Caki2 (cell line): ENCODE results near the gene IGFLR1. TPM values are rescaled to one million over a fixed set of nuclear protein-coding genes. Genes with fewer than 3 reads are reported as not detected.

ENCODE experiments used
- DNase-seq: peaks from one replicate; pipeline ENCODE4 v3.0.0-alpha.2; 2015; ENCODE audit warnings: low read depth
- in situ Hi-C: cut with HindIII; loops from 2 replicates; pipeline ENCODE4 v1.10.0; 2016; ENCODE audit warnings: low sequenced_read_pairs, low pct_unique_long_range_greater_than_20kb, mixed read lengths
- total RNA-seq: library from RNA; depleted of rRNA; stranded (reverse); fragments of >200 nt; shearing (Covaris generic); gene quantifications from 2 replicates; pipeline ENCODE4 v1.2.3, GENCODE V29; 2014; ENCODE audit warnings: low replicate concordance

Gene IGFLR1
- total RNA-seq, 1 experiment from 2014 or later, result 10.1 TPM

DNA sequence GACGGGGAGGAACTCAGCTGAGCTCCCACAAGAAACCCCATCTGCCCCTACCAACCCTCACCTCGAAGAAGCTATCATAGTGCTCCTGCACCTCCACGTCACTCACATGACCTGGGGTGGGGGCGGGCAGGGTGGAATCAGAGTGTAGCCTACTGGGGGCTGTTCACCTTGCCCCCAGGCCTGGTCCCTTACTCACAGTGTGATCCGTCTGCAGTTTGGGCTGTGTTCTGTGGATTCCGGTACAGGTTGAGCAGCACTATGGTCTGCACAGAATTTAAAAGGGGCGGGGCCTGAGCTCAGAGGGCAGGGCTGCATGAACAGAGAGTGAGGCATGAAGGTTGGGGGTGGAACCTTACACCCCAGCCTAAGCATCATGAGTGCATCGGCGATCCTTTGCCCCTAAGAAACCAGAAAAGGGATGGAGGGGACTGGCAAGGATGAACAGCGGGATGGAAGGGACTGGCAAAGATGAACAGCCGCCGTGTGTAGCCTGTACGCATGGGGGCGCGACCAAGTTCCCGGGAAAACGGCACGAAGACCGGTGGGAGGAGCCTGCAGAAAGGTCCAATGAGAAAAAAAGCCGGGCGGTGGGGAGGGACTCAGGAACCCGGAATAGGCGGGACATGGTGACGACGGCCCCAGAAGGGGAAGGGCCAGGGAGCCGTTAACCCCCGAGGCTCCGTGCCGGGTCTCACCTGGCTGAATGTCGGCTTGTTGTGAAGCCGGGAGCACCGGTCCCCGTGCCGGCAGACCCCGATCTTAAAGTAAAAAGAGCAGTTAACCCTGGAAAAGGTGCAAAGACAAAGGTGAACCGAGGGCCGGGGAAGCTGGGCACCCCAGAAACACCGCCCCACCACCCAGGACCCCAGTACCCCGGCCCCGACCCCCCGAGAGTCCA lies 2.4 kb upstream of the IGFLR1 start:
- in situ Hi-C loops, result no loop called here
- DNase-seq, result peak; percentile 97

DNA sequence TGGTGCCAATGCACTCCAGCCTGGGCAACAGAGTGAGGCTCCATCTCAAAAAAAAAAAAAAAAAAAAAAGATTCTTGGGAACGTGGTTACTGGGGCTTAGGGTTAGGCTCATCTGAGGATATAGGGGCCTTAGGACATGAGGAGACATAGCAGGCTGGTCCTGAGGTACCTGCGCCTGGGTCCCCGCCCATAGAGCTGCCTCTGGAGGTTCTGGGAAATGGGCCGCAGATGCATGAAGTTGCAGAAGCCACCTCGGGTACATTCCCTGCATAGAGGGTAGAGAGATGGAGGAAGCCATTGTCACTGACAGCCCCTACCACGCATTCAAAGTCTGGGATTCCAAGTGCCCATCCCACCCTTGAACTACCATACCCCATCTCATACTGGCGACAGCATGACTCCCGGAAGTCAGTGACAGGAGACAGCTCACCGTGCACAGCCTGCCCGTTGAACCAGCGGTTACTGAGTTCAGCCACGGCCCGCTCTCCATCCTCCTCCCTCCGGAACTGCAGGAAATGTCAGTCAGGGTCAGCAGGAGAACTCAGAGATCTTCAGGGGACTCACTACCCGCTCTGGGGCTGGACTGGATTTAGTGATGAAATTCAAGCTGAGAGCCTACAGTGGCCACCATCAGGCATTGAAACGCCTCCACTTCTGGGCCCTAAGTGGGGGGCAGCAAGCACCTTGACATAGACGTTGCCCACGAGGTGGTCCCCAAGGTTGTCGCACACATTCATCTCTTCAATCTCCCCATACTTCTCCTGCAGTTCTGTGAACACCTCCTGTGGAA lies 1.6 kb upstream of the IGFLR1 start:
- in situ Hi-C loops, result no loop called here
- no peak for DNase-seq

DNA sequence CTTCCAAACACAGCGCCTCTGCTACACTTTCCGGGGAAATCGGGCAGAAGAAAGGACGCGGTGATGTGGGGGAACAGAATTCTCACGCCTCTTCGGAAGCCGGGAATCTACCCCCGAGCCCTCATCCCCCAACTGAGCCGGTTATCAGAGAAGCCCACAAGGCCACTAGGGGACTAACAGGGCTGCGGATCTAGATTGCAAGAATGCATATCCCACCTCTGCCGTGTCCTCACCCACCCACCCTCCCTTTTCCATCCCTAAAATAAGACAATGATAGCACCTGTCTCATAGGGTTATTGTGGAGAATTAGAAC lies 1.1 kb downstream of the IGFLR1 start:
- no peak for DNase-seq
- in situ Hi-C loops, result no loop called here

DNA sequence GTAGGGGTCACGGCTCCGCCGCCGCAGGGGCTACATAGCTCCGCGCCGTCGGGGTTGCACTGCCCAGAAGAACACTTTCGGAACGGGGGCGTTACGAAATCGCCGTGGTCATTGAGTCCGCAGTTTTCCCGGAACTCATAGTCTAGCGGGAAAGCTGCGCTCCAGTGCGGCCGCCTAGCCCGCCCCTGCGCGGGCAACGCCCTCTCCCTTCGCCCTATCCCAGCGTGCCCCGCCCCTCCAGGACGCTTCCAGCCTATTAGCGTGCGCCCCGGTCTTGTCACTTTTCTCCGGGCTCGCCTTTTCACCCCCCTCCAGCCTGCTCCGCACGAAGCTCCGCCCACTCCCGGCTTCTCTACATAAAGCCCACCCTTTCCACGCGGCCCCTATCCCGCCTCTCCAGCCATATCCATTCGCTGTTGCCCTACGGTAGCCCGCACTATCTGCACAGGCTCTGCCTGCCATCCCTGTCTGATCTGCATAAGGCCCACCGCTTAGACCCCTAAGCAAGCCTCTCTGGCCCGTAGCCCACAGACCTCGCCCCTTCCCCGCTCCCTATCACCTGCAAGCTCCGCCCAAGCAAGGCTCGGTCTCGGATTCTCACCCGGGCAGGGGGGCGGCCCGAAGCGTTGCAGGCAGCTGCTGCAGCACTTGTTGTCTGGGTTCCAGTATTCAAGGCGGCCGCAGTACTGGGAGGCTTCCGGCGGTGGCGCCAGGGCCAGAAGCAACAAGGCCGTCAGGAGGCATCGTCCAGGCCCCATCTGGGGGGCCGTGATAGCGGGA lies 1.6 kb downstream of the IGFLR1 start:
- in situ Hi-C loops, result no loop called here

DNA sequence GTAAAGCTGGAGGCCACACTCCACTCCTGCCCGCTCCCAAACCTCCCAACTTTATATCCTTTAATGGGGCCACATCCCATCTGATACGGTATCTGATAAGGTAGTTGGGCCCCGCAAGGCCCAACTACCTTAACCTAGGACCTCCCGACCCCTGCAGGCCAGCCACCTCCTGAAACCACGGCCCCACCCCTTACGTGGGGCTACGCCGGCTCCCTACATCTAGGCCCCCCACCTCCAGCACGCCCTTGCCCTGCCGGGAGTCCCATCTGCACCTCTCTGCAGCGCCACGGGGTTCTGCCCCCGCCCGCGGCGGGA lies 2.2 kb downstream of the IGFLR1 start:
- in situ Hi-C loops, result no loop called here
- DNase-seq, result no peak

More for the DNA sequence above, 1.6 kb downstream of the IGFLR1 start:
- peak; percentile 98 for DNase-seq

DNA sequence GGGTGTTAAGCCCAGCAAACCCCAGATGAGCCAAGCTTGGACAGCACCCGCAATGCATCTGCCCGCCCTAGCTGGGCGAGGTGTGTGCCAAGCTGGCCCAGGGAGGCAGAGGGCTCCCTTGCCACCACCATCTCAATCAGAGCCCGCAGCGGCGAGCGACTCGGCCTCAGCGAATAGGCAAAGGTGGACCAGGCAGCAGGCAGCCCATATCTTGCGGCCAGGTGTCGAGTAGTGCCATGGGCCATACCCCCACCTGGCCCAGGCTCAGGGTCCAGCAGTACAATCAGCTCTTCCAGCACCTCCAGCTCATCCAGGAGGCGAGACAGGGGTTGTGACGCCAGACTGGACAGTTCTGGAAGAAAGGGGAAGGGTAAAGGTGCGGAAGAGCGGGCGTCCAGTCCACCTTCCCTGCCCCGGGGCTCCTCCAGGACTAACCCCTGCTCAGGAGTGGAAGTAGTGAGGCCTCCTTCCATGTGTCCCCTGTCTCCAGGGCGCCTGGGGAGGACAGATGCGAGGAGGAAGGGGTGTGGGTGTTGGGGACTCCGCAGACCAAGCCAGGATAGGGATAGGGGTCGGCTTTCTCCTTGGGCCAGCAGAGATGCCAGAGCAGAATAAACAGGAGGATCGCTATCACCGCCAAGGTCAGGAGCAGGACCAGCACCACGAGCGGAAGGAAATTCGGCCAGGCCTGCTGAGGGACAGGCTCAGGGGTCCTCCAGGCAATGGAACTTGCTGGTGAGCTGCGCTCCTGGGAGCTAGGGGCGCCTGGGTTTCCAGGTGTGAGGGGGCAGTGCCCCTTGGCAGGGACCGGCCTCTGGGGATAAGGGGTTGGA lies 2.8 kb downstream of the IGFLR1 start:
- DNase-seq, result no peak
- in situ Hi-C loops, result no loop called here

DNA sequence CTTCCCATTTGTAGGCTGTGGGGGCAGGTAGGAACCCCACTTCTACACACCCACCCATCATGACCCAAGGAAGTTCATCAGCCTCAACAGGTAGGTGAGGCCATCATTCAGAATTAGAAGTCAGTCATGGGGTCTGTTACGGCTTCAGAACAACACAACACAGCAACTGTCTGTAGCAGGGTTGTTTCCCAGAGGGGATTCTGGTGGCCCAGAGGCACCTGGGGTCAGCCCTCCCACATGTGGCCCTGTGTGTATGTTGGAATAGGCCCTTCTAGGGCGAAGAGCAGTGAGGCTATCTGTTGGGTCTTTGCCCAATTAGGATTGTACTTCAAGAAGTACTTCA lies 3.4 kb downstream of the IGFLR1 start:
- in situ Hi-C loops, result no loop called here
- no peak for DNase-seq

DNA sequence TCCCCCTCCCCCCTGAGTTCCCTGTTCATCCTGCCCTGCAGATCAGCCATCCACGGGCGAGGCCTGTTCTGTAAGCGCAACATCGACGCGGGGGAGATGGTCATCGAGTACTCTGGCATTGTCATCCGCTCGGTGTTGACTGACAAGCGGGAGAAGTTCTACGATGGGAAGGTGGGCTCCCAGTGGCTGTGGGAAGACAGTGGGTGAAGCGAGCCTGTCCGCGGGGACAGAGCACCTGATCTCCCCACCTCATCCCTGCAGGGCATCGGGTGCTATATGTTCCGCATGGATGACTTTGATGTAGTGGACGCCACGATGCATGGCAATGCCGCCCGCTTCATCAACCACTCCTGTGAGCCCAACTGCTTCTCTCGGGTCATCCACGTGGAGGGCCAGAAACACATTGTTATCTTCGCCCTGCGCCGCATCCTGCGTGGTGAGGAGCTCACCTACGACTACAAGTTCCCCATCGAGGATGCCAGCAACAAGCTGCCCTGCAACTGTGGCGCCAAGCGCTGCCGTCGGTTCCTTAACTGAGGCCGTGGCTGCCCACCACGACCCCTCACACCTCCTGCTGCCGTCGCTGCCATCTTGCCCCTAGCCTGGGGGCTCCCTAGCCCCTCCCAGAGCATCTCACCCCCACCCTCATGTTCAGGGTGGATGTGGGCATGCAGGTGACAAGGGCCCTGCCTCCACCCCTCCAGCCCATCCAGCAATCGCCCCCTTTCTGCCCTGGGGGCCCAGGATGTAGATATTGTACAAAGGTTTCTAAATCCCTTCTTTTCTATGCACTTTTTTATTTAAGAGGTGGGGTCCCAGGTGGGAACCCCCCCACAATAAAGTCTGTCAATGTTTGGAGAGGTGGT lies 4.0 kb downstream of the IGFLR1 start:
- no peak for DNase-seq
- in situ Hi-C loops, result no loop called here

DNA sequence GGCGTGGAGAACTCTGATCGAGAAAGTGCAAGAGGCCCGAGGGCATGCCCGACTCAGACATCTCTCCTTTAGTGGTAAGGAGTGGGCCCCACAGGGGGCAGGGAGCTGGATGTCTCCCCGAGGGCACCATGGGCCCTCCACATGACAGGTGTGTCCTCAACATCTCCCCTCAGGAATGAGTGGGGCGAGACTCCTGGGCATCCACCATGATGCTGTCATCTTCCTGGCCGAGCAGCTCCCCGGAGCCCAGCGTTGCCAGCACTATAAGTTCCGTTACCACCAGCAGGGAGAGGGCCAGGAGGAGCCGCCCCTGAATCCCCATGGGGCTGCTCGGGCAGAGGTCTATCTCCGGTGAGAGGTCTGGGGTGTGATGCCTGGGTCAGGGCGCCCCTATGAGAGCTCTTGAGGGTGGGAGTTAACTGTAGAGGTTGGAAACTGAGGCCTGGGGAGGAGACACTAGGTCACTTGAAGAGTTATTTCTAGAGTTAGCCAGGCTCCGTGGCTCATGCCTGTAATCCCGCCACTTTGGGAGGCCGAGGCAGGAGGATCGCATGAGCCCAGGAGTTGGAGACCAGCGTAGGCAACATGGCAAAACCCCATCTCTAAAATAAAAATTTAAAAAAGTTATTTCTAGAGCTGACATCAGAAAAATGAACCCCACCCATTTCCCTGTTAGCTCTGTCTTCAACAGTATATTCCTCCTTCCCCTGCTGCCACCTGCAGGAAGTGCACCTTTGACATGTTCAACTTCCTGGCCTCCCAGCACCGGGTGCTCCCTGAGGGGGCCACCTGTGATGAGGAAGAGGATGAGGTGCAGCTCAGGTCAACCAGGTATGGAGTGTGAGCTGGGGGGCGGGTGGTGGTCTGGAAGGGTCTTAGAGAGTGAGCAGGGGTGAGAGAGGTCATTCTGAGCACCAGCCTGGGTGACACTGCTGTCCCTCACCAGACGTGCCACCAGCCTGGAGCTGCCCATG lies 5.1 kb downstream of the IGFLR1 start:
- DNase-seq, result no peak

DNA sequence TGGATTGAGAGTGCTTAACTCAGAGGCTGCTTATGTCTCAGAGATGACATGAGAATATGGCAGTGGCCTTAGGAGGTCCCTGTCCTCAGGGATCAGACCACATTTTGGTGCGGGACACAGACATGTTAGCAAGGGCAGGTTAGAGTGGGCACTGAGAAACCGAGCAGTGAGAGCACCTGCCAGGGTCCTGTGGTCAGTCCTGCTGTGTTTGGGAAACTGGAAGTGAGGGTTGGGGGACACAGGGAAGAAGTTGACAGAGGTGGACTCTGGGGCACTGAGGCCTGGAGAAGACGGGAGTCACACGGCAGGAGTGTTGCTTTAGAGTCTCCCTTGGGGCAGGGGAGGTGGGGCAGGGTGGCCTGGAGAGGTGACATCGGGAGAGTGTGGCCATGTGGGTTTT lies 7.4 kb downstream of the IGFLR1 start:
- DNase-seq, result no peak
- in situ Hi-C loops, result no loop called here

More for the DNA sequence above, 5.1 kb downstream of the IGFLR1 start:
- in situ Hi-C loops, result no loop called here

DNA sequence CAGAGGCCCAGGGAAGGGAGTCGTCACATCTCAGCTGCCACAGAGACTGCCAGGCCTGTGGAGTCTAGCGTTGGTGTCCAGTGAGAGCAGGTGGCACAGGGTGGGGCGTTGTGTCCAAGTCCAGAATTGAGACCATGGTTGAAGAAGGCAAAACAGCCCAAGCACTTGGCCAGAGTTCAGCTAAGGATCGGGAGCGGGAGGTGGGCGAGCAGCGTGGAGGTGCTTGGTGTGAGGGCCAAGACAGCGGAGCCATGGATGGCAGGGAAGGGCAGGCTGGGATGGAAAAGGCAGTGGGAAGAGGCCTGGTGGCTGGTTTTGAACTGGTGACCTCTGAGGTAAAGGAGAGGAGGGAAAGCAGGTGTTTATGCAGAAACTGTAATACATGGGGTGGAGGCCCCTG lies 8.0 kb downstream of the IGFLR1 start:
- in situ Hi-C loops, result no loop called here
- DNase-seq, result no peak

DNA sequence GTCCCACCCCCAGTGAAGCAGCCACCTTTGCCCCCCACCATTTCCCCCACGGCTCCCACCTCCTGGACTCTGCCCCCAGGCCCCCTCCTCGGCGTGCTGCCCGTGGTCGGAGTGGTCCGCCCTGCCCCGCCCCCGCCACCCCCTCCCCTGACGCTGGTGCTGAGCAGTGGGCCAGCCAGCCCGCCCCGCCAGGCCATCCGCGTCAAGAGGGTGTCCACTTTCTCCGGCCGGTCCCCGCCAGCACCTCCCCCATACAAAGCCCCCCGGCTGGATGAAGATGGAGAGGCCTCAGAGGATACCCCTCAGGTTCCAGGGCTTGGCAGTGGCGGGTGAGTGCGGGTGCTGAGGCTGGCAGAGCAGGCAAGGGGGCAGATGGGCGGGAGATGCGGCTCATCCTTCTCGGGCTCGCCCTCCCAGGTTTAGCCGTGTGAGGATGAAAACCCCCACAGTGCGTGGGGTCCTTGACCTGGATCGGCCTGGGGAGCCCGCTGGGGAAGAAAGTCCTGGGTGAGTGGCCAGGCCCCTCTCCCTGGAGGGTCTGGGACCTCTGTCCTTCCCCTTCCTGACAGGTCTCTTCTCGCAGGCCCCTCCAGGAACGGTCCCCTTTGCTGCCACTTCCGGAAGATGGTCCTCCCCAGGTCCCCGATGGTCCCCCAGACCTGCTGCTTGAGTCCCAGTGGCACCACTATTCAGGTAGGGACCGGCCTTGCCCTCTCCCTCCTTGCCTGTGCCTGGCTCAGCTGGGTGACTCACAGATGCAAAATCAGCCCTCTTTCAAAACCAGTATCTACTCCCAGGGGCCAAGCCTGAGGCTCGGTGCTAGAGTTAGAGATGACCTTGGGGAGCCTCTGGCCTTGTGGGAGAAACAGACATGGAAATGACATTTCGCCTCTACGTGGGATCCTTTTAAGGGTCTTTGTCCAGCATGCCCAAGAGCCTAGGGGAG lies 8.8 kb downstream of the IGFLR1 start:
- in situ Hi-C loops, result no loop called here
- DNase-seq, result no peak

DNA sequence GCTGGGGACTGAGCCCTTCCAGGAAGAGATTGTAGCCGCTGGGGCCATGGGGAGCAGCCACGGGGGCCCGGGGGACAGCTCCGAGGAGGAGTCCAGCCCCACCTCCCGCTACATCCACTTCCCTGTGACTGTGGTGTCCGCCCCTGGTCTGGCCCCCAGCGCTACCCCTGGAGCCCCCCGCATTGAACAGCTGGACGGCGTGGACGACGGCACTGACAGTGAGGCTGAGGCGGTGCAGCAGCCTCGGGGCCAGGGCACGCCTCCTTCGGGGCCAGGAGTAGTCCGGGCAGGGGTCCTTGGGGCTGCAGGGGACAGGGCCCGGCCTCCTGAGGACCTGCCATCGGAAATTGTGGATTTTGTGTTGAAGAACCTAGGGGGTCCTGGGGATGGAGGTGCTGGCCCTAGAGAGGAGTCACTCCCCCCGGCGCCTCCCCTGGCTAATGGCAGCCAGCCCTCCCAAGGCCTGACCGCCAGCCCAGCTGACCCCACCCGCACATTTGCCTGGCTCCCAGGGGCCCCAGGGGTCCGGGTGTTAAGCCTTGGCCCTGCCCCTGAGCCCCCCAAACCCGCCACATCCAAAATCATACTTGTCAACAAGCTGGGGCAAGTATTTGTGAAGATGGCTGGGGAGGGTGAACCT lies 9.6 kb downstream of the IGFLR1 start:
- no peak for DNase-seq
- in situ Hi-C loops, result no loop called here

DNA sequence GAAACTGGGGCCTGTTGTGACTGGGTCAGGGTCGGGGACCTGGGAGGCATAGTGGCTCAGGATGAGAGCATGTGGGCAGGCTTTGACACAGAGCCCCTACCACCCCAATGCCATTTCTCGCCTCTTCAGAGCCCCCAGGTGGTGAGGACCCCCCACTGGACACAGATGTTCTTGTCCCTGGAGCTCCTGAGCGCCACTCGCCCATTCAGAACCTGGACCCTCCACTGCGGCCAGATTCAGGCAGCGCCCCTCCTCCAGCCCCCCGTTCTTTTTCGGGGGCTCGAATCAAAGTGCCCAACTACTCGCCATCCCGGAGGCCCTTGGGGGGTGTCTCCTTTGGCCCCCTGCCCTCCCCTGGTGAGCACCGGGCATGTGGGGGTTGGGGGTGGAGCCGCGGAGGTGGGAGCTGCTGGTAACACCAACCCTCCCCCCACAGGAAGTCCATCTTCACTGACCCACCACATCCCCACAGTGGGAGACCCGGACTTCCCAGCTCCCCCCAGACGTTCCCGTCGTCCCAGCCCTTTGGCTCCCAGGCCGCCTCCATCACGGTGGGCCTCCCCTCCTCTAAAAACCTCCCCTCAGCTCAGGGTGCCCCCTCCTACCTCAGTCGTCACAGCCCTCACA lies 10.4 kb downstream of the IGFLR1 start:
- DNase-seq, result no peak
- in situ Hi-C loops, result no loop called here

DNA sequence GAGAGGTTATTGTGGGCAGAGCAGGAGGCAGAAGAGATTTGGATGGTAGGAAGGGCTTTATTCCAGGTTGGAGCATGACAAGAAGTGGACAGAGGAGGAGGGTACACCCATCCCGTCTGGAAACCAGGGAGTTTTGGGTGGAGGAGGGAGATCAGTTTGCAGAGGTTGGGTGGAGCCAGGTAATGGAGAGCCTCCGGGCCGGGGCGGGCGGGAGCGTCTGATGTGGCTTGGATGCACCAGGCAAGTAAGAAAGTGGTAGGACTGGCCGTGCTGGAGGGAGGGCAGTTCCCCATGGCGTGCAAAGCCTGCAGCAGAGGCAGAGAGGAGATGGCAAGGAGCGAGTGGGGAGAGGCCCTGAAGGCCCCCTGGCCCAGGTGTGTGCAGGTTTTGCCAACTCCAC lies 10.9 kb downstream of the IGFLR1 start:
- DNase-seq, result no peak
- in situ Hi-C loops, result no loop called here
